Omental fat pad (tissue), 4 donors: Measurements from ENCODE around the gene LAIR1. TPM values are rescaled to one million over a fixed set of nuclear protein-coding genes. Genes with fewer than 3 reads are reported as not detected.

ENCODE experiments used
- ATAC-seq: fragments of 150-250 bp; one replicate; pipeline ENCODE4 v1.9.1; 2016; ENCODE audit warnings: mild to moderate bottlenecking, moderate library complexity; ENCODE audit not compliant: low FRiP score
- DNase-seq: peaks from one replicate; pipeline ENCODE4 v3.0.0-alpha.2; 2019; ENCODE audit warnings: low spot score
- total RNA-seq, 4 donors: library from RNA; depleted of rRNA; stranded (reverse); fragments of >200 nt; gene quantifications; one replicate each; pipeline ENCODE4 v1.1.0, GENCODE V29; 2016
- TF ChIP-seq, protein P1 (sequence below), 3 donors: fragments of 450-650 bp; IDR thresholded peaks; one replicate each; pipeline ENCODE4 v1.5.1; 2016 to 2017; ENCODE audit warnings: antibody characterized with exemption in 3 of 3, mild to moderate bottlenecking in 3 of 3, moderate library complexity in 2 of 3

LAIR1 gene, protein sequence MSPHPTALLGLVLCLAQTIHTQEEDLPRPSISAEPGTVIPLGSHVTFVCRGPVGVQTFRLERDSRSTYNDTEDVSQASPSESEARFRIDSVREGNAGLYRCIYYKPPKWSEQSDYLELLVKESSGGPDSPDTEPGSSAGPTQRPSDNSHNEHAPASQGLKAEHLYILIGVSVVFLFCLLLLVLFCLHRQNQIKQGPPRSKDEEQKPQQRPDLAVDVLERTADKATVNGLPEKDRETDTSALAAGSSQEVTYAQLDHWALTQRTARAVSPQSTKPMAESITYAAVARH
- 10 to 100 TPM; 24.3 to 82.5 (median 37.0) TPM for total RNA-seq

DNA sequence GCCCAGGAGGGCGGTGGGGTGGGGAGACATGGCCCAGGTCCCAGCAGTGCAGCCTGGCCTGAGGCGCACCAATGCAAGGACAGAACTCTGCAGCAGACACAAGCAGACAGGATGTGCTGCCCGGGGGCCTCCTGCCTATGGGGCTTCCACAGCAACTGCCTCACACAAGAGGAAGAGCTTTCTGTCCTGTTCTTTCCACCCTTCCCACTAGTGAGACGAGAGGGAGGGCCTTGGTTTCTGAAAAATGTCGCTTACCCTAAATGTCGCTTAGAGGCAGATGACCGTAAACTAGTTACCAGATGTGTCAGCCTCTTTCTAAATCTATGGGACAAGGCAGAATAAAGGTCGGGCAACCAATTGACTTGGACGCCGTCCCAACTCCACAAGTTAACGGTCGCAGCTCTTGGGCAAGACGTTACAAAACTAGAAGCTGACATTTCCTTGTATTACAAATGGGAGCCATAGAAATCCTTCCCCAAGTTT, at the start of gene LAIR1:
TSS of gene LAIR1 (minus strand) at position 157 of the 483 bp plus-strand sequence. CDS start at position 30, 127 bp downstream.
- TF ChIP-seq, protein P1, sequence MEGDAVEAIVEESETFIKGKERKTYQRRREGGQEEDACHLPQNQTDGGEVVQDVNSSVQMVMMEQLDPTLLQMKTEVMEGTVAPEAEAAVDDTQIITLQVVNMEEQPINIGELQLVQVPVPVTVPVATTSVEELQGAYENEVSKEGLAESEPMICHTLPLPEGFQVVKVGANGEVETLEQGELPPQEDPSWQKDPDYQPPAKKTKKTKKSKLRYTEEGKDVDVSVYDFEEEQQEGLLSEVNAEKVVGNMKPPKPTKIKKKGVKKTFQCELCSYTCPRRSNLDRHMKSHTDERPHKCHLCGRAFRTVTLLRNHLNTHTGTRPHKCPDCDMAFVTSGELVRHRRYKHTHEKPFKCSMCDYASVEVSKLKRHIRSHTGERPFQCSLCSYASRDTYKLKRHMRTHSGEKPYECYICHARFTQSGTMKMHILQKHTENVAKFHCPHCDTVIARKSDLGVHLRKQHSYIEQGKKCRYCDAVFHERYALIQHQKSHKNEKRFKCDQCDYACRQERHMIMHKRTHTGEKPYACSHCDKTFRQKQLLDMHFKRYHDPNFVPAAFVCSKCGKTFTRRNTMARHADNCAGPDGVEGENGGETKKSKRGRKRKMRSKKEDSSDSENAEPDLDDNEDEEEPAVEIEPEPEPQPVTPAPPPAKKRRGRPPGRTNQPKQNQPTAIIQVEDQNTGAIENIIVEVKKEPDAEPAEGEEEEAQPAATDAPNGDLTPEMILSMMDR (IDR thresholded peaks at IDR 0.05), result no peak
- ATAC-seq (peak; percentile 53), DNase-seq (no peak)

DNA sequence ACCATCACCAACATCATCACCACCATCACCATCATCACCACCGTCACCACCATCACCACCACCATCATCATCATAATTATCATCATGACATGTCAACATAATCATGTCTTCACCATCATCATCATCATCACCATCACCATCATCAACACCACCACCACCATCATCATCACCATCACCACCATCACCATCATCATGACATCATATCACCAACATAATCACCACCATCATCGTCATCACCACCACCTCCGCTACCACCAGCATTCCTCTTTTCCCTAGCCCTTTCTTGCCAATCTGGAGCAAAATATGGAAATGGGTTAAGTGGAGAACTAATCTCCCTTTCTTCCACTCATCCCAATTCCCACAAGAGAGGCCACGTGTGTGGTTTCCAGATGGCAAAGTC, 49.4 kb upstream of the LAIR1 start:
- ATAC-seq, result no peak
- no peak for DNase-seq
- TF ChIP-seq, protein P1 (IDR thresholded peaks at IDR 0.05), result no peak

DNA sequence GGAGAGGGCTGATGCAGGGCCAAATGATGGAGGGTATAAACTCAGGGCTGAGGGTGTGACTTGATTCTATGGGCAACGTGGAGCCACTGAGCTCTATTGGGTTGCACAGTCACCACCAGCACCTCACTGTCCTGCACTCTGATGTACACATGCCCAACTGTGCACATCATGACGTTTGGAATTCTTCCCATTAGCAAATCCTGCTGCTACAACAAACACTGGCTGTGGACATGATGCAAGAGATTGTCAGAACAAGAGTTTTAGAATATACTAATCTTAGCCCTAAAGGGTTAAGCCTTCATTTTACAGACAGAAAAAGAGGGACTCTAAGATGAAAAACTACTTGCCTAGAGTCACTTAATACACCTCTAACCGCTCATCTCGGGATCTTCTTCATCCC, 48.1 kb upstream of the LAIR1 start:
- no peak for ATAC-seq
- TF ChIP-seq, protein P1 (IDR thresholded peaks at IDR 0.05), result no peak
- DNase-seq, result no peak

DNA sequence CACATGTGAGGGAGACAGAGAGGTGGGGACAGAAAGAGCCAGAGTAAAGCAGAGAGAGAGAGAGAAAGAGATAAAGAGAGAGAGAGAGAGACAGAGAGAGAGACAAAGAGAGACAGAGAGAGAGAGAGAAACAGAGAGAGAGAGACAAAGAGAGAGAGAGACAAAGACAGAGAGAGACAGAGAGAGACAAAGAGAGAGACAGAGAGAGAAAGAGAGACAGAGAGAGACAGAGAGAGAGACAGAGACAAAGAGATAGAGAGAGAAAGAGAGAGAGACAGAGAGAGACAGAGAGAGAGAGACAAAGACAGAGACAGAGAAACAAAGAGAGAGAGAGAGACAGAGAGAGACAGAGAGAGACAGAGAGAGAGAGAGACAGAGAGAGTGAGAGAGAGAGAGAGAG, 46.3 kb upstream of the LAIR1 start:
- DNase-seq (no peak), ATAC-seq (no peak)
- TF ChIP-seq, protein P1 (IDR thresholded peaks at IDR 0.05), result no peak

DNA sequence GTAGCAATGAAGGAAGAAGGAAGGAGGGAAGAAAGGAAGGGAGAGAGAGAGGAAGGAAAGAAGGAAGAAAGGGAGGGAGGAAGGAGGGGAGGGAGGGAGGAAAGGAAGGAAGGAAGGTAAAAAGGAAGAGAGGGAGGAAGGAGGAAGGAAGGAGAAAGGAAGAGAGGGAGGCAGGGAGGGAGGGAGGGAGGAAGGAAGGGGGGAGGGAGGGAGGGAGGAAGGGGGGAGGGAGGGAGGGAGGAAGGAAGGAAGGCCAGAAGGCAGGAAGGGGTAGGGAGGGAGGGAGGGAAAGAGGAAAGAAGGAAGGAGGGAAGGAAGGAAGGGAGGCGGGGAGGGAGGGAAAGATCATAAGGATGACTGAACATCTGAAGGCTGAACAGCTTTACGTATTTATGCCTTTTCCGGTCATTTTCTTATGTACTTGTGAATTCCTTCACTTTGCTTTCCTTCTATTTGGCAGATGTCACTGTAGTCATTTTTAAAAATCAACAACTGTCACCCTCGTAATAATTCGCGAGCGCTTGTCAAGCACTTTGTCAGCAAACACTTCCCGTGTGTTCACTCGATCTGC, 43.8 kb upstream of the LAIR1 start:
- TF ChIP-seq, protein P1 (IDR thresholded peaks at IDR 0.05), result no peak
- DNase-seq, result no peak
- no peak for ATAC-seq

DNA sequence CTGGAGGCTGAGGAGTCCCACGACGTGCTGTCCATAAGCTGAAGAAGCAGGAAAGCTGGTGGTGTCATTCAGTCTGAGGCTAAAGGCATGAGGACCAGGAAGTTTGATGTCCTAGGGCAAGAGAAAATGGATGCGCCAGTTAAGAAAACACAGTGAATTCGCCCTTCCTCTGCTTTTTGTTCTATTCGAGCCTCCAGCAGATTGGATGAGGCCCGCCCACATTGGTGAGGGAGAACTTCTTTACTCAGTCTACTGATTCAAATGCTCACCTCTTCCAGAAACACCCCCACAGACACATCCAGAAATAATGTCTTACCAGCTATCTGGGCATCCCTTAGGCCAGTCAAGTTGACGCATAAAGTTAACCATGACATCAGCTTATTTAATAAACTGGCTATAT, 43.0 kb upstream of the LAIR1 start:
- ATAC-seq, result no peak
- TF ChIP-seq, protein P1 (IDR thresholded peaks at IDR 0.05), result no peak
- DNase-seq, result no peak

DNA sequence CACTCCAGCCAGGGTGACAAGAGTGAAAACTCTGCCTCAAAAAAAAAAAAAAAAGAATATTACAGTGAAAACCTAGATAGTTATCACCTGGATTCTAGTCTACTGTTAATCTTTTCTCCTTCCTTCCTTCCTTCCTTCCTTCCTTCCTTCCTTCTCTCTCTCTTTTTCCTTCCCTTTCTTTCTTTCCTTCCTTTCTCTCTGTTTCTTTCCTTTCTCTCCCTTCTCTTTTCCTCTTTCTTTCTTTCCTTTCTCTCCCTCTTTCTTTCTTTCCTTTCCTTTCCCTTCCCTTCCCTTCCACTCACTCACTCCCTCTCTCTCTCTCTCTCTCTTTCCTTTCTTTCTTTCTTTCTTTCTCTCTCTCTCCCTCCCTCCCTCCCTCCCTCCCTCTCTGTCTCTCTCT, 40.9 kb upstream of the LAIR1 start:
- ATAC-seq (no peak), DNase-seq (no peak)
- TF ChIP-seq, protein P1 (IDR thresholded peaks at IDR 0.05), result no peak
